Activated naive CD4-positive, alpha-beta T cell treated with anti-CD3 and anti-CD28 coated beads, Interleukin-2, amount 10 ng/mL, durations not matched to agents 7 days and 5 days (primary cell): ENCODE data around the gene THAP3.

Experiments
- CTCF ChIA-PET: fragments of 350-600 bp; sonication (Branson Sonifier 250); formaldehyde crosslinking; loops from one replicate; lab custom pipeline; 2021; ENCODE audit warnings: antibody characterized with exemption; lab: Charles Lee
- DNase-seq: peaks from one replicate; pipeline ENCODE4 v3.0.0-alpha.2; 2020
- H3K27ac Mint-ChIP-seq: one replicate; pipeline ENCODE4 v1.8.0; 2021; ENCODE audit warnings: mild to moderate bottlenecking, moderate library complexity, mixed read lengths
- H3K27me3 Mint-ChIP-seq: one replicate; pipeline ENCODE4 v1.8.0; 2021; ENCODE audit warnings: mild to moderate bottlenecking, mixed read lengths
- H3K36me3 Mint-ChIP-seq: one replicate; pipeline ENCODE4 v1.8.0; 2021; ENCODE audit warnings: mixed read lengths
- H3K4me1 Mint-ChIP-seq: one replicate; pipeline ENCODE4 v1.8.0; 2021; ENCODE audit warnings: mixed read lengths
- H3K4me3 Mint-ChIP-seq: one replicate; pipeline ENCODE4 v1.8.0; 2021; ENCODE audit warnings: mild to moderate bottlenecking, moderate library complexity, mixed read lengths
- H3K9me3 Mint-ChIP-seq: one replicate; pipeline ENCODE4 v1.8.0; 2021; ENCODE audit warnings: mixed read lengths

The THAP3 gene

GRCh38 chr1:6612641-6613360, 11.9 kb upstream of the THAP3 start:
- Mint-ChIP-seq H3K4me3 (peak overlapping the region; percentile 91), H3K4me1 (peaks cover 37% of the 10 kb centered on the region), H3K9me3 (no peaks in the 10 kb centered on the region), H3K36me3 (peaks cover 5% of the 10 kb centered on the region), H3K27me3 (peaks cover 6% of the 10 kb centered on the region), H3K27ac (peak overlapping the region; percentile 85)
- CTCF ChIA-PET: interaction anchor here (0.7 to 1.1 kb wide), 3 partner anchors 11 to 60 kb away, joined by 3 read pairs; no protein-coding TSS in a partner anchor
- DNase-seq: no peak

- H3K36me3 Mint-ChIP-seq: peaks cover 7% of the 10 kb centered on the region
- peaks cover 3% of the 10 kb centered on the region for H3K27me3 Mint-ChIP-seq
- DNase-seq: peak; percentile 100
- peaks cover 37% of the 10 kb centered on the region for H3K4me1 Mint-ChIP-seq
- CTCF ChIA-PET: no interaction called here
- peak within 1 kb of the TSS; percentile 91 for H3K4me3 Mint-ChIP-seq
- no peaks in the 10 kb centered on the region for H3K9me3 Mint-ChIP-seq
- H3K27ac Mint-ChIP-seq: peak within 1 kb of the TSS; percentile 85
Observed at GRCh38 chr1:6613361-6614018, 11.2 kb upstream of the THAP3 start, which contains the start of gene PHF13. Gene PHF13 (plus strand): TSS chr1:6613731. CDS start chr1:6614067, 336 bp downstream.

- Mint-ChIP-seq H3K9me3 (no peaks in the 10 kb centered on the region), H3K27me3 (peaks cover 3% of the 10 kb centered on the region), H3K4me3 (peak overlapping the region; percentile 84), H3K27ac (no peak overlapping the region), H3K36me3 (peaks cover 7% of the 10 kb centered on the region), H3K4me1 (peaks cover 36% of the 10 kb centered on the region)
- peak; percentile 79 for DNase-seq
- CTCF ChIA-PET: no interaction called here
Observed at GRCh38 chr1:6614019-6614928, 10.4 kb upstream of the THAP3 start.

- CTCF ChIA-PET: interaction anchor here (1.3 kb wide), 1 partner anchor 11 kb away, joined by 3 read pairs; no protein-coding TSS in a partner anchor
- Mint-ChIP-seq H3K9me3 (no peaks in the 10 kb centered on the region), H3K27ac (no peak overlapping the region), H3K36me3 (peaks cover 15% of the 10 kb centered on the region), H3K4me3 (peak overlapping the region; percentile 63), H3K4me1 (peaks cover 31% of the 10 kb centered on the region), H3K27me3 (peaks cover 3% of the 10 kb centered on the region)
- peak; percentile 39 for DNase-seq
Observed at GRCh38 chr1:6614929-6615785, 9.5 kb upstream of the THAP3 start.

- H3K4me3 Mint-ChIP-seq: no peak overlapping the region
Observed at GRCh38 chr1:6619045-6619444, 5.6 kb upstream of the THAP3 start.

GRCh38 chr1:6621429-6622391, 3.0 kb upstream of the THAP3 start:
- Mint-ChIP-seq H3K36me3 (peaks cover 38% of the 10 kb centered on the region), H3K27me3 (no peaks in the 10 kb centered on the region), H3K4me1 (peaks cover 21% of the 10 kb centered on the region), H3K9me3 (no peaks in the 10 kb centered on the region), H3K27ac (no peak overlapping the region), H3K4me3 (no peak overlapping the region)
- no peak for DNase-seq
- CTCF ChIA-PET: interaction anchor here (1.3 kb wide), 1 partner anchor 120 kb away, joined by 3 read pairs; no protein-coding TSS in a partner anchor

More at GRCh38 chr1:6619045-6619444, 5.6 kb upstream of the THAP3 start:
- peaks cover 16% of the 10 kb centered on the region for H3K4me1 Mint-ChIP-seq
- H3K27me3 Mint-ChIP-seq: no peaks in the 10 kb centered on the region
- H3K36me3 Mint-ChIP-seq: peaks cover 36% of the 10 kb centered on the region
- CTCF ChIA-PET: no interaction called here
- no peak overlapping the region for H3K27ac Mint-ChIP-seq
- no peak for DNase-seq
- H3K9me3 Mint-ChIP-seq: no peaks in the 10 kb centered on the region

- H3K36me3 Mint-ChIP-seq: peaks cover 38% of the 10 kb centered on the region
- H3K4me3 Mint-ChIP-seq: no peak overlapping the region
- CTCF ChIA-PET: interaction anchor here (0.9 to 1.3 kb wide), 3 partner anchors 10 to 132 kb away, joined by 3 read pairs; no protein-coding TSS in a partner anchor
- peaks cover 29% of the 10 kb centered on the region for H3K4me1 Mint-ChIP-seq
- no peak overlapping the region for H3K27ac Mint-ChIP-seq
- no peaks in the 10 kb centered on the region for H3K27me3 Mint-ChIP-seq
- no peaks in the 10 kb centered on the region for H3K9me3 Mint-ChIP-seq
- DNase-seq: no peak
Observed at GRCh38 chr1:6622396-6623152, 2.1 kb upstream of the THAP3 start.

- Mint-ChIP-seq H3K9me3 (no peaks in the 10 kb centered on the region), H3K27me3 (no peaks in the 10 kb centered on the region), H3K4me1 (peaks cover 31% of the 10 kb centered on the region), H3K36me3 (peaks cover 40% of the 10 kb centered on the region), H3K4me3 (no peak overlapping the region), H3K27ac (no peak overlapping the region)
- CTCF ChIA-PET: interaction anchor here (0.9 to 1.2 kb wide), 3 partner anchors 9 to 133 kb away, joined by 3 to 4 read pairs (median 3); no protein-coding TSS in a partner anchor
- no peak for DNase-seq
Observed at GRCh38 chr1:6623269-6623965, 1.3 kb upstream of the THAP3 start.

- CTCF ChIA-PET: interaction anchor here (1.3 to 2.9 kb wide), 3 partner anchors 10 to 24 kb away, joined by 3 to 12 read pairs (median 3); no protein-coding TSS in a partner anchor
- peak; percentile 30 for DNase-seq
- no peaks in the 10 kb centered on the region for H3K27me3 Mint-ChIP-seq
- peaks cover 39% of the 10 kb centered on the region for H3K36me3 Mint-ChIP-seq
- H3K4me1 Mint-ChIP-seq: peaks cover 33% of the 10 kb centered on the region
- H3K4me3 Mint-ChIP-seq: peak overlapping the region; percentile 94
- H3K9me3 Mint-ChIP-seq: no peaks in the 10 kb centered on the region
- peak overlapping the region; percentile 90 for H3K27ac Mint-ChIP-seq
Observed at GRCh38 chr1:6625584-6626149, 999 bp downstream of the THAP3 start.

- peak overlapping the region; percentile 94 for H3K4me3 Mint-ChIP-seq
- H3K27ac Mint-ChIP-seq: no peak overlapping the region
- CTCF ChIA-PET: interaction anchor here (1.3 to 2.9 kb wide), 3 partner anchors 11 to 26 kb away, joined by 3 to 12 read pairs (median 3); no protein-coding TSS in a partner anchor
- DNase-seq: no peak
- no peaks in the 10 kb centered on the region for H3K27me3 Mint-ChIP-seq
- H3K9me3 Mint-ChIP-seq: no peaks in the 10 kb centered on the region
- H3K4me1 Mint-ChIP-seq: peaks cover 33% of the 10 kb centered on the region
- H3K36me3 Mint-ChIP-seq: peaks cover 34% of the 10 kb centered on the region
Observed at GRCh38 chr1:6627031-6627430, 2.4 kb downstream of the THAP3 start.
